ENCODE data around the gene USB1.

DNA sequence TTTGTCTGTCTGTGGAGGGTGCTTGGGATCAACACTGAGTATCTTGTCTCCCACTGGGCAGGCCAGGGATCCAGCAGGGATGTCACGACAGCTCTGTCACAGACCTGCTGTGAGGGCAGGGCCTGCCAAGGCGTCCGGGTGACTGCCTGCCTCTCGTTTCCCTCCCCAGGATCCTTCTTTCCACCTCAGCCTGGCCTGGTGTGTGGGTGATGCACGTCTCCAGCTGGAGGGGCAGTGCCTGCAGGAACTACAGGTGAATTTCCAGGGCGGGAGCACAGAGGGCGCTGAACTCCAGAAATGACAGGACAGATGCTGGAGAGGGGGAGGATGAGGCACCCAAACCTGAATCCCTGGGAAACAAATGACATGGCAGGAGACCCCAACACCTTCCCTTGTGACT is 17.6 kb downstream of the USB1 start:
- TF ChIP-seq, protein P1, sequence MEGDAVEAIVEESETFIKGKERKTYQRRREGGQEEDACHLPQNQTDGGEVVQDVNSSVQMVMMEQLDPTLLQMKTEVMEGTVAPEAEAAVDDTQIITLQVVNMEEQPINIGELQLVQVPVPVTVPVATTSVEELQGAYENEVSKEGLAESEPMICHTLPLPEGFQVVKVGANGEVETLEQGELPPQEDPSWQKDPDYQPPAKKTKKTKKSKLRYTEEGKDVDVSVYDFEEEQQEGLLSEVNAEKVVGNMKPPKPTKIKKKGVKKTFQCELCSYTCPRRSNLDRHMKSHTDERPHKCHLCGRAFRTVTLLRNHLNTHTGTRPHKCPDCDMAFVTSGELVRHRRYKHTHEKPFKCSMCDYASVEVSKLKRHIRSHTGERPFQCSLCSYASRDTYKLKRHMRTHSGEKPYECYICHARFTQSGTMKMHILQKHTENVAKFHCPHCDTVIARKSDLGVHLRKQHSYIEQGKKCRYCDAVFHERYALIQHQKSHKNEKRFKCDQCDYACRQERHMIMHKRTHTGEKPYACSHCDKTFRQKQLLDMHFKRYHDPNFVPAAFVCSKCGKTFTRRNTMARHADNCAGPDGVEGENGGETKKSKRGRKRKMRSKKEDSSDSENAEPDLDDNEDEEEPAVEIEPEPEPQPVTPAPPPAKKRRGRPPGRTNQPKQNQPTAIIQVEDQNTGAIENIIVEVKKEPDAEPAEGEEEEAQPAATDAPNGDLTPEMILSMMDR (IDR thresholded peaks at IDR 0.05): no peak
- no peak for TF ChIP-seq POLR2A (IDR thresholded peaks at IDR 0.05)
